Left lung (tissue), 10 donors: ENCODE data around the gene NUDT2. TPM values are rescaled to one million over a fixed set of nuclear protein-coding genes. Genes with fewer than 3 reads are reported as not detected.

Experiments
- ATAC-seq: fragments of 200-7000 bp; cut with Tn5 transposase; one replicate; pipeline ENCODE4 v1.9.1; 2020; ENCODE audit warnings: moderate library complexity
- DNase-seq, 4 donors: peaks; one replicate each; pipeline ENCODE4 v3.0.0-alpha.2; 2013 to 2020
- H3K27ac ChIP-seq, 2 donors: fragments of 200-600 bp; sonication (generic) in 1 of 2; one replicate each; pipeline versions ENCODE4 v1.5.0 to v1.8.0; 2020 to 2021
- H3K27me3 ChIP-seq, 2 donors: fragments of 200-600 bp; sonication (generic) in 1 of 2; one replicate each; pipeline versions ENCODE4 v1.5.0 to v1.8.0; 2020 to 2021
- H3K36me3 ChIP-seq, 2 donors: fragments of 200-600 bp; sonication (generic) in 1 of 2; one replicate each; pipeline versions ENCODE4 v1.5.0 to v1.8.0; 2020 to 2021
- H3K4me1 ChIP-seq, 2 donors: fragments of 200-600 bp; one replicate each; pipeline ENCODE4 v1.8.0; 2021
- H3K4me3 ChIP-seq, 2 donors: fragments of 200-600 bp; sonication (generic) in 1 of 2; one replicate each; pipeline versions ENCODE4 v1.5.0 to v1.8.0; 2020 to 2021; ENCODE audit warnings: mild to moderate bottlenecking in 1 of 2
- H3K9me3 ChIP-seq, 2 donors: fragments of 200-600 bp; sonication (generic) in 1 of 2; one replicate each; pipeline versions ENCODE4 v1.5.0 to v1.8.0; 2020 to 2021
- CTCF ChIP-seq, 2 donors: fragments of 200-600 bp; sonication (generic) in 1 of 2; IDR thresholded peaks; one replicate each; pipeline versions ENCODE4 v1.5.0 to v1.8.0; 2021; ENCODE audit warnings: antibody characterized with exemption in 2 of 2
- intact Hi-C, 2 donors: fragments of 100-400 bp; cut with DNase I; formaldehyde crosslinking; loops; one replicate each; pipeline versions ENCODE4 v1.11.2 to v1.14.2; 2022
- polyA plus RNA-seq, 6 donors: library from polyadenylated mRNA; unstranded; fragments of 120-200 nt; gene quantifications; one replicate each; pipeline ENCODE4 v1.2.1, GENCODE V29; 2013; ENCODE audit not compliant: insufficient read length in 6 of 6
- total RNA-seq, 2 donors: library from RNA; stranded (reverse); fragmentation: NEBNext Ultra II Directional; extraction: Animal tissue kit (Norgen Biotek cat#: 25700); gene quantifications; one replicate each; pipeline ENCODE4 v1.2.1, GENCODE V29; 2021
- donor health status: DM: no; HTN: yes; CAD: no.
- donor health status: DM: no; HTN: no; CAD: no.

Gene NUDT2
- total and polyA plus RNA-seq, 8 donors: 10.3 to 25.6 (median 22.1) TPM

DNA sequence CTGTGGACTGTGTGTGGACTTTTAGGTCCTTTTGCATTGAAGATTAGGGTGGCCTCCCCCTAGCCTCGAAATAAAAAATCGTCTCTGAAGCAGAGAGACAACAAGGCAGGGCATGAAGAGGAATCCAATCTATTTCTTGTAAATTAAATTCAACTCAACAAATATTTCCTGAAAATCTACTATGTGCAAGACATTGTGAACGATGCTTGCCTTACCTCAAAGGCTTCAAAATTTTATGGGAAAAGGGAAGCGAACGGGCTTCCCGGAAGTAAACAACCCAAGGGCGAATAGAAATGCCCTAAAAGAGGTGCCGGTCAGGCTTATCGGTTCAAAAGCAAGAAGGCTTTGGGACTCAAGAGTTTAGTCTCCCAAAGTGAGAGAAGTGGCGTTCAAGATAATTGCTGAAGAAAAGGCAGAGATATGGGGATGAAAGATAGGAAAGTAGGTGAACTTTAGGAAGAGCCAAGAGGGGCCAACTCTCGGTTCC is 826 bp upstream of the NUDT2 start:
- intact Hi-C loops: no loop called here
- no peaks in the 10 kb centered on the region for H3K9me3 ChIP-seq
- H3K27ac ChIP-seq: peak overlapping the region; percentile 58 to 91
- ATAC-seq: peak; percentile 5
- no peaks in the 10 kb centered on the region for H3K36me3 ChIP-seq
- no peak for TF ChIP-seq CTCF (IDR thresholded peaks at IDR 0.05)
- peak in 1 of 4 donors; percentile 22 for DNase-seq
- H3K27me3 ChIP-seq: no peaks in the 10 kb centered on the region
- H3K4me3 ChIP-seq: peak overlapping the region; percentile 55 to 71
- H3K4me1 ChIP-seq: peaks cover 5 to 22% of the 10 kb centered on the region in 2 donors

GRCh38 chr9:34331196-34331595 is 1.8 kb downstream of the NUDT2 start:
- no peak for TF ChIP-seq CTCF (IDR thresholded peaks at IDR 0.05)
- Histone ChIP-seq H3K9me3 (no peaks in the 10 kb centered on the region), H3K4me1 (peaks cover 5 to 22% of the 10 kb centered on the region in 2 donors), H3K27ac (no peak overlapping the region), H3K4me3 (no peak overlapping the region), H3K27me3 (no peaks in the 10 kb centered on the region), H3K36me3 (no peaks in the 10 kb centered on the region)
- ATAC-seq (no peak), DNase-seq (no peak)
- intact Hi-C loops: loop anchor here in 1 of 2 donors (10.0 kb wide), 1 partner anchor 274 kb away; no protein-coding TSS in a partner anchor

- Histone ChIP-seq H3K4me1 (peaks cover 5 to 22% of the 10 kb centered on the region in 2 donors), H3K9me3 (no peaks in the 10 kb centered on the region), H3K4me3 (no peak overlapping the region), H3K27me3 (no peaks in the 10 kb centered on the region), H3K27ac (no peak overlapping the region), H3K36me3 (peaks cover 0 to 2% of the 10 kb centered on the region in 2 donors)
- DNase-seq: peak in 1 of 4 donors; percentile 40
- TF ChIP-seq CTCF (IDR thresholded peaks at IDR 0.05): peak in 1 of 2 donors; percentile 32
- ATAC-seq: no peak
- intact Hi-C loops: loop anchor here in 1 of 2 donors (2.0 to 10.0 kb wide), 2 partner anchors 46 to 272 kb away; no protein-coding TSS in a partner anchor
Observed at GRCh38 chr9:34332076-34332964, 3.0 kb downstream of the NUDT2 start.

DNA sequence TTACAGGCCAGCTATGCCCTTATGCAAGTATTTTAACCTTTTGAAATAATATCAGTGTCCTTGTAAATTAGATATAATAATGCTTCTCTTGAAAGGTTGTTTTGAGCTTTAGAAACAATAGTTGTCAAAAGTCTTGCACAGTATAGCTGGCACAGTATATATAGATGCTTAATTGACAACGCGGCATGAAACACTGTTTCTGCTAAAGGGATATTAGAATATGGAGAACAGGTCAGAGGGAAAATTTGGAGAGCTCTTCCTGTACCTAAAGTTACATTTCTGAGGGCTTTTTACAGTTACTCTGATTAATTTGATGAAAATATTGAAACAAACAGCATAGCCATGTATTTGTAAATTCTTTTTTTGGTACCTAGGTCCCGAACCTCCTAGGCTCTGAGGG is 4.5 kb downstream of the NUDT2 start:
- Histone ChIP-seq H3K27ac (no peak overlapping the region), H3K9me3 (no peaks in the 10 kb centered on the region), H3K27me3 (no peaks in the 10 kb centered on the region), H3K4me3 (no peak overlapping the region), H3K36me3 (peaks cover 0 to 10% of the 10 kb centered on the region in 2 donors), H3K4me1 (peaks cover 0 to 13% of the 10 kb centered on the region in 2 donors)
- TF ChIP-seq CTCF (IDR thresholded peaks at IDR 0.05): no peak
- ATAC-seq (no peak), DNase-seq (no peak)
- intact Hi-C loops: loop anchor here in 1 of 2 donors (2.0 to 10.0 kb wide), 2 partner anchors 45 to 271 kb away; no protein-coding TSS in a partner anchor

- peaks cover 0 to 13% of the 10 kb centered on the region in 2 donors for H3K4me1 ChIP-seq
- TF ChIP-seq CTCF (IDR thresholded peaks at IDR 0.05): no peak
- no peaks in the 10 kb centered on the region for H3K9me3 ChIP-seq
- intact Hi-C loops: loop anchor here in 1 of 2 donors (10.0 kb wide), 1 partner anchor 270 kb away; no protein-coding TSS in a partner anchor
- ATAC-seq: no peak
- no peak overlapping the region for H3K27ac ChIP-seq
- no peak for DNase-seq
- H3K4me3 ChIP-seq: no peak overlapping the region
- H3K27me3 ChIP-seq: no peaks in the 10 kb centered on the region
- peaks cover 0 to 16% of the 10 kb centered on the region in 2 donors for H3K36me3 ChIP-seq
Observed at GRCh38 chr9:34334337-34334824, 5.0 kb downstream of the NUDT2 start.
